ENCODE results near the gene MANSC1.
A peak's percentile ranks its signal among the peaks of the same experiment; 100 is the strongest.
"Not testable (repeated sequence)": the region's sequence is repeated elsewhere in the genome, so short reads cannot be mapped to it uniquely, and the experiment has no call there.

Gene MANSC1

DNA sequence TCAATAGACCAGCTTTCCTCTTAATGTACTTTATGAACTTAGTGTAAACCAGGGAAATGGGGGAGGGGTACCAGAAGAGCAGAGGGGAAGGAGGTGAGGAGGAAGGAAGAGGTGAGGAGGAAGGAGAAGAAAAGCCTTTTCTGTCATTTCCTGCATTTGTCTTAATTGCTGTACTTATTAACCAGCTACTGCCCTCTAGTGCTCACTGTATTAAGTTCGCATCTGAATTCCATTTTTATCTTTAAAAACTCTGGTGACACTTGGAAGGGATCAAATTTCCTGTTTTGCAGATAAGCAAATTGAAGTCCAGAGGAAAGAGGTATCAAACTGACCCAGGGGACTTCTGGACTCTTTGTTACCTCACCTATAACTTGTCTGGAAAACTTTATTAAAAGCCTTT lies 22.2 kb downstream of the MANSC1 start:
- DNase-seq, result peak in 1 of 58 donors; percentile 58

DNA sequence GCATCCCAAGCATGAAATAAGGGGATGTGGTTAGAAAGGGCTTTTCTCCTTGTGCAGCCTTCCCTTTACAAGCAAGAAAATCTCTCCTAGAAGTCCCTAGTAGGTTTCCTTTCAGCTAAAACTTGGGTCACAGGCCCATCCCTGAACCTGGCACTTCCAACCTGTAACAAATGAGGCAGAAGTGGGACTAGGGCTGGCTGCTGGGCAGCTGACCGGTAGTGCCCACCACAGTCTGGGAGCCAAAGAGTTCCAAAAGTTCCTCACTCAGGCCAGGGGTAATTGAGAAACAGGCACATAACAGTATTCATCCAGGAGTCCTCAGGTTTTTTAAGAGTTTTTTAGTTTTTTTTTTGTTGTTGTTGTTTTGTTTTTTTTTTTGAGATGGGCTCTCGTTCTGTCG lies 23.8 kb downstream of the MANSC1 start:
- no peak for DNase-seq

DNA sequence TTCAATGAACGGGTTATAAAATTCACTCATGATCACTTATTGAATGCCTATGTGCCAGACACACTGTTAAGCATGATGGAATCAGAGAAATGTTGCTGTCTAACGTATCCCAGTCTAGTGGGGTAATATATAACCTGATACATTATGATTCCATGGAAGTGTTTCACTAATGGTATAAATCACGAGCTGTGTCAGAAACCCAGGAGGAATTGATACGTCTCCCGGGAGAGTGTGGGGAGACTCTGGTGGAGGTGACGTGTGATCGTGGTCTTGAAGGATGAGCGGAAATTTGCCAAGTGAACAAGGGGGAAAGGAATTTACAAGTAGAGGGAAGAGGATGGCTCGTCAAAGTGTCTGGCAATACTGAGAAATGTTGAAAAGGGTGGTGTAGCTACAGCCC lies 26.5 kb downstream of the MANSC1 start:
- no peak for DNase-seq

DNA sequence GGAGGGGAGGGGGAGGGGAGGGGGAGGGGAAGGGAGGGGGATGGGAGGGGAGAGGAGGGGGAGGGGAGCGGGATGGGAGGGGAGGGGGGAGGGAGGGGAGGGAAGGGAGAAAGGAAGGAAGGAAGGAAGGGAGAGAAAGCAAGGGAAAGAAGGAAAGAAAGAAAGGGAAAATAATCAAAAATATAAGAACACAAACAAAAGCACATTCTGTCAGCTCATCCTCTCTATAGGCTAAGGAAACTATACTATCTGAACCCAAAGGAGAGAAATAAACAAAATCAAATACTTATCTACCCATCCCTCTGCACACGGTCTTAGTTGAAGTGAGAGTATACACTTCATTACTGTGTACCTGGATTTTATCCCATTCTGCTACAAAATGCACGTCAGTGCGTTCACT lies 26.9 kb downstream of the MANSC1 start:
- no peak for DNase-seq

DNA sequence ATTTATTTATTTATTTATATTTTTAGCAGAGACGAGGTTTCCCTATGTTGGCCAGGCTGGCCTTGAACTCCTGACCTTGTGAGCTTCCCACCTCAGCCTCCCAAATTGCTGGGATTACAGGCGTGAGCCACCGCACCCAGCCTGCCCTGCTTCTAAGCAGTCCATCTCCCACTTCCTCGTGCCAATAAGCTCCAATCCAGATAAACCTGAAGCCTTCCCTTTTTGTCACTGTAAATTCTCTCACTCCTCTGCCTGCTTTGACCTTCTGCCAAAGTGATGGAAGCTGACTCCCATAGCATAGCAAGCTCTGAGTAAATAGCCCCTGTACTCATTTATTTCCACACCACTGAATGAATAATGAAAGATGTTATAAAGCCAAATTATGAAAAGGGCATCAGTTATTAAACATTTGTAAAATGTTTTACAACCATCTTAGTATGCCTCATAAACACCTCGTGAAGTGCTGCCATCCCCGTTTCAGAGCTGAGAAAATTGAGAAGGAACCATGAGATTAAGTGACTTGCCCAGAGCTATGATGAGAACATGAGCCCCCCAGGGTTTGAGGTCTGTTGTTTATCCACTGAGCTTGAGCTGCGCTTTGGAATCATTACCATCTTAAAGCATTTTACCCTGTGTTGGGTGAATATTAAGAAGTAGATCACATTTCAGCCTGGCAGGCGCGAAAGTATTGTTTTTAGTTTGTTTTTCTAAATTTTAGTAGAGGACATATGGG lies 30.4 kb downstream of the MANSC1 start:
- DNase-seq, result peak in 1 of 58 donors; percentile 9

DNA sequence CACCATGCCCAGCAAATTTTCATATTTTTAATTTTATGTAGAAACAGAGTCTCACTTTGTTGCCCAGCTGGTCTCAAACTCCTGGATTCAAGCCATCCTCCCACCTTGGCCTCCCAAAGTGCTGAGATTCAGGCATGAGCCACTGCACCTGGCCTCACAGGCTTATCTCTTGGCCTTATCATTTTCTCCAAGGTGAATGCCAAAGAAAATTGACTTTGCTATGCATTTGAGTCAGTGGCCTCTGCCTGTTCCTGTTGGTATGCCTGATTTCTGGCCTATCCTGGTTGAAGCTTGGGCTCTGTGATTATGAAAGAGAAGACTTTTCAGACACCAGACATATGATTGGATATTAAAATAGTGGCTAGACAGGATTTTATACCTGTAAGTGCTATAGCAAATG lies 34.2 kb downstream of the MANSC1 start:
- no peak for DNase-seq

DNA sequence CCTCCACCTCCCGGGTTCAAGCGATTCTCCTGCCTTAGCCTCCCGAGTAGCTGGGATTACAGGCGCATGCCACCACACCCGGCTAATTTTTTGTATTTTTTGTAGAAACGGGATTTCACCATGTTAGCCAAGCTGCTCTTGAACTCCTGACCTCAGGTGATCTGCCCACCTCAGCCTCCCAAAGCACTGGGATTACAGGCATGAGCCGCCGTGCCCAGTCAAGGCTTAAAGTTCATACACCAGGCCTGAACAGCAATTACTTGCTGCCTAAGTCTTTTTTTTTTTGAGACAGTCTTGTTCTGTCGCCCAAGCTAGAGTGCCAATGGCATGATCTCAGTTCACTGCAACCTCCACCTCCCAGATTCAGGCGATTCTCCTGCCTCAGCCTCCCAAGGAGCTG lies 39.3 kb downstream of the MANSC1 start:
- not testable (repeated sequence) for DNase-seq

DNA sequence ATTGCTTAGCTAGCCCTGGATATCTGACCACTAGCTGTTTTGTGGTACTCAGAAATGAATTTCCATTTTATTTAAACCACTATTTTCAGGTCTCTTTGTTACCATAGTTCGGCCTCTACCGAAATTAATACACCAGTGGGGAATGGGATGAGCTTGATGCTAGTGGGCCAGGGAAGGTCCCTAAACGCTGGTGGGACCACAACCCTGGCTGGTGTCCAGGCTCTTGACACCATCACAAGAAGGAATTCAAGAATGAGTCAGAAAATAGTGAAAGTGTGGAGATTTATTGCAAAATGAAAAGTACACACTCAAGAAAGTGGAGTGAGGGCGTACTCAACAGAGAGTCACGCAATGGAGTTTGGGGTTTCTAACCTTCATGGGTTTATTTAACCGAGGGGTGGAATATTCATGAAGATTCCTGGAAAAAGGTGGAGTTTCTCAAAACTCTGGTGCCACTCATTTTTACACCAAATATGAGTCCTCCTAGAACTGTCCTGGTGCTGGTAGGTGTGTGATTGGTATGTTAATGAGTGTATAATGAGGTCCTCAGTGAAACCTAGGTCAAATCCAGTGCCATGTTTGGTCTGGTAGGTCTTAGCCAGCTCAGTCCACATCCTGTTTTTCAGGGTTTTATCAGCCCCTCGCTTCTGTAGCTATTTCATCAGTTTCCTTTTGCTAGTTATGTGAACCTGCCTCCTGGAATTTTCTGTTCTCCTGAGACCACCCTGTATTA lies 44.3 kb downstream of the MANSC1 start:
- no peak for DNase-seq

DNA sequence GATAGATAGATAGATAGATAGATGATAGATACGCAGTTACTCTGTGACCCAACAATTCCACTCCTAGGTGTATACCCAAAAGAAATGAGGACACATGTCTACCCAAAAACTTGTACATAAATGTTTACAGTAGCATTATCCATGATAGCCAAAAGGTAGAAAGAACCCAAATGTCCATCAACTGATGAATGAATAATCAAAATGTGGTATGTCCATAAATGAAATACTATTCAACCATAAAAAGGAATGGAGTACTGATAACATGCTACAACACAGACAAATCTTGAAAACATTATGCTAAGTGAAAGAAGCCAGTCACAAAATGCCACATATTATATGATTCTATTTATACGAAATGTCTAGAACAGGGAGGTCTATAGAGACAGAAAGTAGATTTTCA lies 47.1 kb downstream of the MANSC1 start:
- DNase-seq, result no peak

DNA sequence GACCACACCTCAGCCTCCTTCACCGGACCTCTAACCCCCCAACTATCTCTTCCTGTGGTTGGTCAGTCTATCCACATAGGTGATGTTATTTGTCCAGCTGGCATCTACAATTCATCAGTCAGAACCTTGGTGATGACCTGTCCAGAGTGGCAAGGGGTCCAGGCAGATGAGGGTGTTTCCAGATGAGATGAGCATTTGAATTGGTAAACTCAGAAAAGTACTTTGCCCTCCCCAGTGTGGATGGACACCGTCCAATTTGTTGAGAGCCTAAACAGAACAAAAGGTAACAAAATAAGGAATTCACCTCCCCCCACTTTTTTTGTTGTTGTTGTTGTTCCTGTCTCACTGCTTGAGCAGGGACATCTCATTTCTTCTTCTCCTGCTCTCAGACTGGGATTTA lies 48.9 kb downstream of the MANSC1 start:
- no peak for DNase-seq

DNA sequence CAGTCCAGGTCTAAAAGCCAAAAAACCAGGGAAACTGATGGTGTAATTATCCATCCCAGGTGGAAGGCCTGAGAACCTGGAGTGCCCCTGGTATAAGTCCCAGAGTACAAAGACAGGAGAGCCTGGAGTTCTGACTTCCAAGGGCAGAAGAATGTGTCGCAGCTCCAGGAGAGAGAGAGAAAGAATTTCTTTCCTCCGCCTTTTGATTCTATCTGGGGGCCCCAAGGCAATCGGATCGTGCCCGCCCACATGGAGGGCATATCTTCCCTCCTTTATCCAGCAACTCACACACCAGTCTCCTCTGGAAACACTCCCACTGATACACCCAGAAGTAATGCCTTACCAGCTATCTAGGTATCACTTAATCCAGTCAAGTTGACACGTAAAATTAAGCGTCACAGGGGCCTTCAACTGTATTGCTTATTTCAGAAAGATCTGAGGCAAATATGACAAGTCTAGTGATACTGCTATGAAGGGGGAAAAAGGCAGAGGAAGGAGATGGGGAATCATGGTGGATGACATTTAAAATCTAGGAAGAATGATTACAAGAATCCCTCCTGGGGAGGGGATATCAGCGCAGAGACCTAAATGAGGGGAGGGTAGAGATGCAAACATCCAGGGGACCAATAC lies 52.7 kb downstream of the MANSC1 start:
- no peak for DNase-seq

DNA sequence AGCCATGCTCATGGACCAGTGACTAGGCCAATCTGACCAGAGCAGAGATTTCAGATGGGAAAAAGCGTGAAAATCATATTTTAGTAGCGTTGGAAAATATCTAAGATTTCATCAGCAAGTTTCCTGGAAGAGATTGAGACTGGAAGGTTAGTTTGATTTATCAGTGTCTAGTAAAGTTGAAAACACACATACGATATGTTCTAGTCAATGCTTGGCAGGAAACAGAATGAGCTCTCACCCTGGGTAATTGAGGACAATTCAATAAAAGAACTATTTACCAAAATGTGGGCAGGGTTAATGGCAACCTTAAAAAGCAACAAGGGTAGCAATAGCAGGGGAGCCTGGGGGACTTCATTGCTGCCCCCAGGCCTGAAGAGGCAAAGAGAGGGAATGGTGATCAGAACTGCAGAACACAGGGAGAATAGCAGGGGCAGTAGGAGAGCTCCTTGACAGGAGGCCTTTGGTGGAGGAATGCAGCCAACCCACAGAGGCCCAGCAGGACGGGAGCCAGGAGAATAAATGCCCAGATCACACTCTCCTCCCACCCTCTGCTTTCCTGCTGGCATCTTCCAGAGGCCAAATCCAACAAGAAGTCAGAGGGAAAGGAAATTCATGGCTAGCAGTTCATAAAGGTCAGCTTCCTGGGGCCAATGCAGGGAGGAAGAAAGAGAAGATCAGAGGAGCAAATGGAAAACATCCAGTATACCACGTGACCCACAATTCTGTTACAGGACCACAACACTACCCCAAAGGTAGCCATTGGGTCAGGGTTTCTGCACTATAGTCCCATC lies 55.6 kb downstream of the MANSC1 start:
- peak in 13 of 58 donors; percentile 0 to 13 (median 4) for DNase-seq

DNA sequence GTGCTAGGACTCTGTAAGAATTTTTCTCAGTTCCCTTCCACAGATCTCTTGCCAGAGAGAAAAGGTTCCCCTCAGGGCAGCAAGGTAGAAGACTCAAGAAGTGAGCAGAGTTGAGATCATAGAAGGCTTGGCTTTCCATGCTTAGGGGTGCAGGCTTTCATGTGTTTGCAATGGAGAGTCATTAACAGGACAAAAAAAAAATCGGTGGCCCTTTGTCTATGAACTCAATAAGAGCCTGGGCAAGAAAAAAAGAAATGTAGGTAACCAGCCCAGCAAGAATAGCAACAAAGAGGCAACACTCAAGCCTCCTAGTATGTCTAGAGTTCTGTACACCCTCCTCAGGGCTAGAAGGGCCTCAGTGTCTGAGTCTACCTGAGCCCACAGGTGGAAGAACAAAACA lies 59.8 kb downstream of the MANSC1 start:
- DNase-seq, result peak in 1 of 58 donors; percentile 0

DNA sequence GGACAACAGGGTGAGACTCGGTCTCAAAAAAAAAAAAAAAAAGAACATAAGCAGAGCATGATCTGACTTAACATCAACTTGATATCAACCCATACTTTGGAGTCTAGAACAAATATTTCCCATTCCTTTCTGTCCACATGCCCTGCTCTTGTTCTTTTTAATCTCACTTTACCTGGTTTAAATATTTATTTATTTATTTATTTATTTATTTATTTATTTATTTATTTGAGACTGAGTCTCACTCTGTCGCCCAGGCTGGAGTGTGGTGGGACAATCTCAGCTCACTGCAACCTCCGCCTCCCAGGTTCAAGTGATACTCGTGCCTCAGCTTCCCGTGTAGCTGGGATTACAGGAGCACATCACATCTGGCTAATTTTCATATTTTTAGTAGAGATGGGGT lies 63.6 kb downstream of the MANSC1 start:
- DNase-seq, result no peak

DNA sequence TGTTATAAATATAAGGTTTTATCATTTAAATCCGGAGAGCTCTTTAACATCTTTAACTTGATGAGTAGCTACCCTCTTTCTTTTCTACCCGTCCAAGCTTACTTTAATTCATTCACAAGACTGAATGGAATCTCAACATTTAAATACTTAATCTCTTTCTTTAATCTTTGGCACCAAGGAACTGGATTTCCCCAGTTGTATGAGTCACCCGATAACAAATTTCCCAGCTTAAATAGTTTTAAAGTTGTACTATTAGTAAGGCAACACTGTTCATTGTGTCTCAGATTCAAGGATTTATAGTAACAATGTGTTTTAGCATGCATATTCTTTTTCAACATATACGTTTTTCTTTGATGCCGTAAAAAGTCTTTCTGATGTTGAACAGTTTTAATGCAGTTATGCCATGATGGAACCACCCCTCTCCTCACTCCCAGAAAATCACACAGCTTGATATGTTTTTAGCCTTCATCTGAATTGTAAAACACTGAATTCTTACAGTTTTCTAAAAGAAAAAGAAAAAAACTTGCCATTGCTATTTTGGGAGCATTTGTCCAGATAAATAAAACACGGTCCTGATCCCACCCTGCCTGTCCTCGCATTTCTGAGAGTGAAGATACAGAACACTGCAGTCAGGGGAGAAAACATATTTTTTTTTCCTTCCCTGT lies 67.1 kb downstream of the MANSC1 start:
- no peak for DNase-seq

DNA sequence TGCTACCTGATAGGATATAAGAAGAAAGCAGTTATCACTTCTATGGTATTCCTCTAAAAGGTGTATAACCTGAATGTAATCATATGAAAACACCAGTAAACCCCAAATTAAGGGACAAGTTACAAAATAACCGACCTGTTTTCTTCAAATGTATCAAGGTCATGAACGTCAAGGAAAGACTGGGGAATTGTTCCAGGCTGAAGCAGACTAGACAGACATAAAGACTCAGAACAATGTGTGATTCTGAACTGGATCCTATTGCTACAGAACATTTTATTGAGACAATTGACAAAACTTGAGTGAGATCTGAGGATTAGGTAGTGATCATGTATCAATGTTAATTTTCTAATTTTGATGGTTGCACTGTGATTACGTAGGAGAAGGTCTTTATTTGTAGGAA lies 67.8 kb downstream of the MANSC1 start:
- DNase-seq, result no peak

DNA sequence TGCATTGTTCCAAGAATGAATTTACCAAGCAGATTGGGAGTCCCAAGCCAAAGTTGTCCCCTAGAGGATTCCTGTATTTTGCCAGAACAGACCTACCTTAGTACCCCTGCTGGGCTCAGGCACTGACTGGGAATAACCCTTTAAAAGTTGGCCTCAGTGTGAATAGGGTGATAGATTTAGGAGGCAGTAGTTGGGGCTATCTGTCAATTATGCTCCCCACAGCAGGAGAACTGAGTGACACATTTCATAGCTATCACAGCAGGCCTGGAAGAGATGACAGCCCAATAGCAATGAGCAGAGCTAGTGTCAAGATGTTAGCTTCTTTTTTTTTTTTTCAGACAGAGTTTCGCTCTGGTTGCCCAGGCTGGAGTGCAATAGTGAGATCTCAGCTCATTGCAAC lies 68.9 kb downstream of the MANSC1 start:
- DNase-seq, result no peak

DNA sequence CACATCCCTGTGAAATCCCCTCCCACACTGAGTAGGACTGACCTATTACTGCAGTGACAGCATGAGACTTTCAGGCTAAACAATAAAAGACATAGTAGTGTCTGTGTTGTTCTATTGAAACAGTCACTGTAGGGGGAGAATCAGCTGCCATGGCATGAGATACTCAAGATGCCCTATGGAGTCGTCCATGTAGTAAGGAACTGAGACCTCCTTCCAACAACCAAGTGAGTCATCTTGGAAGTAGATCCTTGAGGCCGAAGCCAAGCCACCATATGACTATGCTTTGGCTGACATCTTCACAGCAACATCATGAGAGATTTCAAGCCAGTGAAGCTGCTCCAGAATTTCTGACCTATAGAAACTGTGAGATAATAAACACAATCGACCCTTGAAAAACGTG lies 71.1 kb downstream of the MANSC1 start:
- DNase-seq, result no peak

Data from anterior cingulate cortex (tissue), 58 donors.